GM10248 (cell line): ENCODE data around the gene ZKSCAN1.

Experiments
- CTCF ChIA-PET: fragments of 300-600 bp; sonication (Branson Sonifier 250); formaldehyde crosslinking; extraction: SDS; loops from one replicate; lab custom pipeline; 2021; ENCODE audit warnings: antibody characterized with exemption; lab: Yijun Ruan, JAX
- POLR2A ChIA-PET: fragments of 350-650 bp; sonication (Branson Sonifier 250); formaldehyde crosslinking; extraction: SDS; loops from one replicate; lab custom pipeline; 2020; ENCODE audit warnings: antibody characterized with exemption; lab: Yijun Ruan, JAX
- DNase-seq: peaks from one replicate; pipeline ENCODE4 v3.0.0; 2012; ENCODE audit errors: extremely low spot score
- TF ChIP-seq, protein P1 (sequence below): IDR thresholded peaks from 2 replicates; pipeline ENCODE4 v1.5.1; 2012; ENCODE audit warnings: mild to moderate bottlenecking, low read depth; ENCODE audit errors: extremely low read depth, missing control alignments, control extremely low read depth

ZKSCAN1 gene

DNA sequence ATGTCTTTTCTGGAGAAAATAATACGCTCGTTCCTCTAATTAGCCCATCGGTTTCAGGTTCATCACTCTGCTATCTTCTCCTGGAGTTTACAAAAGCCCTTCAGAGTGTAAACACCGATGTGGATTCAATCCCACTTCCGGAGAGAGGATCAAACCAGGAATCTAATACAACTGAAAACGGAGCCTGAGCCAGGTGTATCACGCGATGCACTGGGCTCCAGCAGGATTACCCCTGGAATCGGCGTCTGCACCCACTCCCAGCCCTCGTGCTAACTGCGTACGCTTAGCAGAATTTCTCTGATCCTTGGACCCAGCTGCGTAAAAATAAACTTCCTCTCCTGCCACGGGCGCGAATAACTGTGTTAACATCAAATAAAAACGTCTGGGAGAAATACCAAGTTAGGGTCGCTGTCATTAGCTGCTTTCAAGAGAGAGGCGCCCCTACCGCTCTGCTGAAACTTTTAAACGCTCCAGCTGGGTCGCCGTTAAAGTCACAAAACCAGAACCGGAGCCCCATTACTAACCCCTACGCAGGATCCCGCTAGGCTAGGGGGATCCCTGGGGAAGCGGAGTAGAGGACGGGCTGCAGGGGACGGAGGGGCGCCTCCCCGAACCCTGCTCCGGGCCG is 65.6 kb downstream of the ZKSCAN1 start:
- TF ChIP-seq, protein P1, sequence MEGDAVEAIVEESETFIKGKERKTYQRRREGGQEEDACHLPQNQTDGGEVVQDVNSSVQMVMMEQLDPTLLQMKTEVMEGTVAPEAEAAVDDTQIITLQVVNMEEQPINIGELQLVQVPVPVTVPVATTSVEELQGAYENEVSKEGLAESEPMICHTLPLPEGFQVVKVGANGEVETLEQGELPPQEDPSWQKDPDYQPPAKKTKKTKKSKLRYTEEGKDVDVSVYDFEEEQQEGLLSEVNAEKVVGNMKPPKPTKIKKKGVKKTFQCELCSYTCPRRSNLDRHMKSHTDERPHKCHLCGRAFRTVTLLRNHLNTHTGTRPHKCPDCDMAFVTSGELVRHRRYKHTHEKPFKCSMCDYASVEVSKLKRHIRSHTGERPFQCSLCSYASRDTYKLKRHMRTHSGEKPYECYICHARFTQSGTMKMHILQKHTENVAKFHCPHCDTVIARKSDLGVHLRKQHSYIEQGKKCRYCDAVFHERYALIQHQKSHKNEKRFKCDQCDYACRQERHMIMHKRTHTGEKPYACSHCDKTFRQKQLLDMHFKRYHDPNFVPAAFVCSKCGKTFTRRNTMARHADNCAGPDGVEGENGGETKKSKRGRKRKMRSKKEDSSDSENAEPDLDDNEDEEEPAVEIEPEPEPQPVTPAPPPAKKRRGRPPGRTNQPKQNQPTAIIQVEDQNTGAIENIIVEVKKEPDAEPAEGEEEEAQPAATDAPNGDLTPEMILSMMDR = no peak
- DNase-seq = no peak
- ChIA-PET POLR2A (interaction anchor here (0.8 kb wide), 1 partner anchor 523 kb away, joined by 3 read pairs; the partner anchor contains the start of gene ZNF655), CTCF (interaction anchor here (0.6 to 1.6 kb wide), 8 partner anchors 10 to 74 kb away, joined by 3 to 6 read pairs (median 4); partner anchors contain the start of genes AP4M1, MCM7, ZKSCAN1 and ZSCAN21)

DNA sequence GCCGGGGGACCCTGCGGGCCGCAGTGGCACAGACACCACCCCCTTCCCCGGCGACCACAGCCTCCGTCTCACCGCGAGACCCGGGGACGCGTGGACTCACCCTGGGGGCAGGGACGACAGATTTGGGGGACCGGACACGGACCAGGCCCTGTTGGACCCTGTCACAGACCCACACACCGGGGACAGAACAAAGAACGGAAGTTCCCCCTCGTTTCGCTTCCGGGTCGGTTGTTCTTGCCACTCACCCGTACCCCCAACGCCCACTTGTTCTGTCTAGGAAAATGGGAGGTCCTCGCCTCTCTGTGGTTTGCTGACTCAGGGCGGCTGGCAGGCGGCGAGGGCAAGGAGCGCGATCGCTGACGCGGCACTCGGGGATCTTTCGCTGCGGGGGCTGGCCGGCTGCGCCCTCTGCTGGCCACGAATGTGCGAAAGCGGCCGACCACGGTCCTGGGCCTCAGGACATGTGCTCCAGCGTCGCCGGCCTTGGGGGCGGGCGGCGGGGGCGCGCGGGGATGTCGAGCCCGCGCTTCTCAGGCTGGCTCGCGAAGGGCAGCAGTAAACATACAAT is 66.2 kb downstream of the ZKSCAN1 start, which contains the start of gene ZNF3:
Gene ZNF3, minus strand, starts transcription at position 189 of the 568 bp plus-strand sequence. CDS start 4,366 bp downstream, outside the sequence.
- ChIA-PET POLR2A (interaction anchor here (0.7 to 0.8 kb wide), 3 partner anchors 15 to 523 kb away, joined by 3 to 4 read pairs (median 4); partner anchors contain the start of genes MCM7 and ZNF655), CTCF (interaction anchor here (0.9 to 1.5 kb wide), 12 partner anchors 14 to 90 kb away, joined by 3 to 14 read pairs (median 4); partner anchors contain the start of genes AP4M1, MCM7, ZKSCAN1 and ZSCAN21)
- DNase-seq = peak; percentile 97
- TF ChIP-seq, protein P1 = peak; percentile 92

DNA sequence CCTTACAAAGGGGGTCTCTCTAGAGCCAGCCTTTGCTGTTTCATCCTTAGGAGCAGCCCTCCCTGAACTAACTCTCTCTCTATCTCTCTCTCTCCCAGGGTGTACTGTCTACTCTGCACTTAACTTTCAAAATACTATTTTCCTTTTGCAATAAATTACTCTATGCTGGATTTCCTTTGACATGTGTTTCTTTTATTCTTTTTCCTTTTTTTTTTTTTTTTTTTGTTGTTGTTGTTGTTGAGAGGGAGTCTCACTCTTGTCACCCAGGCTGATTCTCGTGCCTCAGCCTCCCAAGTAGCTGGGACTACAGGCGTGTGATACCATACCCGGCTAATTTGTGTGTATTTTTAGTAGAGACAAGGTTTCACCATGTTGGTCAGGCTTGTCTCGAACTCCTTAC is 67.6 kb downstream of the ZKSCAN1 start:
- ChIA-PET POLR2A (interaction anchor here (0.6 to 1.0 kb wide), 6 partner anchors 8 to 318 kb away, joined by 3 to 8 read pairs (median 4); no protein-coding TSS in a partner anchor), CTCF (interaction anchor here (0.9 to 2.8 kb wide), 17 partner anchors 10 to 169 kb away, joined by 3 to 14 read pairs (median 4); partner anchors contain the start of genes TRIM4 and ZSCAN21)
- TF ChIP-seq, protein P1 = no peak
- DNase-seq = no peak

DNA sequence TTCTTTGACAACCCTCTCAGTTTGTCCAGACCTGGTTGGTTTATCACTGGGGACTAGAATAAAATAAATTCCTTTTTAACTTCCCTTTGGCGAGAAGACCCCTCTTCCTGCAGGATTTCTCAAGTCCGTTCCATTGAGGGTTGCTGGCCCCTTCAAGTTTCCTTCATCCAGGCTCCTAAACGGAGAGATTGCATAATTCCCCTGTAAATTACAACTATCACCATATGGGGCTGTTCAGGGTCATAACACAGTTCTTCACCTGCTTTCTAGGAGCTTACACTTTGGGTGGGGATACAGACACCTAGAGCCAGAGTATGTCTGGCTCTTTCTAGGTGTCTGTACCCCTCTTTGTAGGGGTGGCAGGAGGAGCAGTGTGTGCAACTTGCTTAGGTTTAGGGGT is 70.1 kb downstream of the ZKSCAN1 start:
- CTCF ChIA-PET = interaction anchor here (1.0 to 2.3 kb wide), 2 partner anchors 15 to 45 kb away, joined by 3 to 6 read pairs; no protein-coding TSS in a partner anchor
- TF ChIP-seq, protein P1 = no peak
- POLR2A ChIA-PET = no interaction called here
- DNase-seq = no peak

DNA sequence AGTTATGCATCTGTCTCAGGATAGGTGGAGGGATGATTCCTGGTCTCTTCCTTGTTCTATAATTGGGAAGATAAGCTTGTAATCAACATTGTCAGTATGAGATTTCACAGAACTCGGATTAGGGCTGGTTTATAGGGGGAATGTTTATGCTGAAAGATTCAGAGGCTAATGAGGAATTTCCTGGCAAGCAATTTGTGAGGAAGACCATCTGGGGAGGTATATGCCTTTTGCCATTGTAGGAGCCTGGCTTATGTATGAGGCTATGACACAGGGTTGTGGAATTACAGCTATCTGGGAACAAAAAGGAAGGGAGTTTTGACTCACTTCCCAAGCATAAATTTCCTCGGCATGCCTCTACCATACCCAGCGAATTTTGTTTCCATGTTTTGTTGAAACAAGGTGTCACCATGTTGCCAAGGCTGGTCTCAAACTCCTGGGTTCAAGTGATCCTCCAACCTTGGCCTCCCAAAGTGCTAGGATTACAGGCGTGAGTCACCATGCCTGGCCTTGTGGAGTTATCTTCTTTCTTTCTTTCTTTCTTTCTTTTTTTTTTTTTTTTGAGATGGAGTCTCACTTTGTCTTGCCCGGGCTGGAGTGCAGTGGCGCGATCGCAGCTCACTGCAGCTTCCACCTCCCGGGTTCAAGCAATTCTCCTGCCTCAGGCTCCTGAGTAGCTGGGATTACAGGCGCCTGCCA is 71.8 kb downstream of the ZKSCAN1 start:
- DNase-seq = no peak
- TF ChIP-seq, protein P1 = no peak
- CTCF ChIA-PET = interaction anchor here (1.3 to 2.2 kb wide), 2 partner anchors 14 to 46 kb away, joined by 4 to 6 read pairs; partner anchors contain the start of genes AP4M1 and MCM7
- POLR2A ChIA-PET = no interaction called here
